Activated CD8-positive, alpha-beta T cell treated with anti-CD3 and anti-CD28 coated beads, Interleukin-2, amount 10 ng/mL, durations not matched to agents 7 days and 5 days (primary cell): Measurements from ENCODE around the gene CFAP61. TPM values are rescaled to one million over a fixed set of nuclear protein-coding genes. Genes with fewer than 3 reads are reported as not detected.
"Not testable (repeated sequence)": the region's sequence is repeated elsewhere in the genome, so short reads cannot be mapped to it uniquely, and the experiment has no call there.

Experiments used
- ATAC-seq: fragments of 150-1000 bp; cut with Tn5 transposase; one replicate; pipeline ENCODE4 v1.10.0; 2021; ENCODE audit warnings: moderate library complexity
- CTCF ChIA-PET: fragments of 350-600 bp; sonication (Branson Sonifier 250); formaldehyde crosslinking; loops from one replicate; lab custom pipeline; 2021; ENCODE audit warnings: antibody characterized with exemption; lab: Charles Lee
- POLR2A ChIA-PET: fragments of 350-600 bp; sonication (Branson Sonifier 250); formaldehyde crosslinking; loops from one replicate; lab custom pipeline; 2021; ENCODE audit warnings: antibody characterized with exemption; lab: Charles Lee
- DNase-seq: peaks from one replicate; pipeline ENCODE4 v3.0.0-alpha.2; 2020
- H3K27ac Mint-ChIP-seq: one replicate; pipeline ENCODE4 v1.8.0; 2021; ENCODE audit warnings: mild to moderate bottlenecking, mixed read lengths
- H3K27me3 Mint-ChIP-seq: one replicate; pipeline ENCODE4 v1.8.0; 2021; ENCODE audit warnings: low read depth, mixed read lengths
- H3K36me3 Mint-ChIP-seq: one replicate; pipeline ENCODE4 v1.8.0; 2021; ENCODE audit warnings: low read depth, mixed read lengths
- H3K4me1 Mint-ChIP-seq: one replicate; pipeline ENCODE4 v1.8.0; 2021; ENCODE audit warnings: low read depth, mixed read lengths
- H3K4me3 Mint-ChIP-seq: one replicate; pipeline ENCODE4 v1.8.0; 2021; ENCODE audit warnings: mild to moderate bottlenecking, mixed read lengths
- H3K9me3 Mint-ChIP-seq: one replicate; pipeline ENCODE4 v1.8.0; 2022; ENCODE audit warnings: mixed read lengths; ENCODE audit not compliant: insufficient read depth
- total RNA-seq, 2 experiments: library from RNA; stranded (reverse); gene quantifications; one replicate each; pipeline ENCODE4 v1.2.3, GENCODE V29; 2021

The CFAP61 gene, protein sequence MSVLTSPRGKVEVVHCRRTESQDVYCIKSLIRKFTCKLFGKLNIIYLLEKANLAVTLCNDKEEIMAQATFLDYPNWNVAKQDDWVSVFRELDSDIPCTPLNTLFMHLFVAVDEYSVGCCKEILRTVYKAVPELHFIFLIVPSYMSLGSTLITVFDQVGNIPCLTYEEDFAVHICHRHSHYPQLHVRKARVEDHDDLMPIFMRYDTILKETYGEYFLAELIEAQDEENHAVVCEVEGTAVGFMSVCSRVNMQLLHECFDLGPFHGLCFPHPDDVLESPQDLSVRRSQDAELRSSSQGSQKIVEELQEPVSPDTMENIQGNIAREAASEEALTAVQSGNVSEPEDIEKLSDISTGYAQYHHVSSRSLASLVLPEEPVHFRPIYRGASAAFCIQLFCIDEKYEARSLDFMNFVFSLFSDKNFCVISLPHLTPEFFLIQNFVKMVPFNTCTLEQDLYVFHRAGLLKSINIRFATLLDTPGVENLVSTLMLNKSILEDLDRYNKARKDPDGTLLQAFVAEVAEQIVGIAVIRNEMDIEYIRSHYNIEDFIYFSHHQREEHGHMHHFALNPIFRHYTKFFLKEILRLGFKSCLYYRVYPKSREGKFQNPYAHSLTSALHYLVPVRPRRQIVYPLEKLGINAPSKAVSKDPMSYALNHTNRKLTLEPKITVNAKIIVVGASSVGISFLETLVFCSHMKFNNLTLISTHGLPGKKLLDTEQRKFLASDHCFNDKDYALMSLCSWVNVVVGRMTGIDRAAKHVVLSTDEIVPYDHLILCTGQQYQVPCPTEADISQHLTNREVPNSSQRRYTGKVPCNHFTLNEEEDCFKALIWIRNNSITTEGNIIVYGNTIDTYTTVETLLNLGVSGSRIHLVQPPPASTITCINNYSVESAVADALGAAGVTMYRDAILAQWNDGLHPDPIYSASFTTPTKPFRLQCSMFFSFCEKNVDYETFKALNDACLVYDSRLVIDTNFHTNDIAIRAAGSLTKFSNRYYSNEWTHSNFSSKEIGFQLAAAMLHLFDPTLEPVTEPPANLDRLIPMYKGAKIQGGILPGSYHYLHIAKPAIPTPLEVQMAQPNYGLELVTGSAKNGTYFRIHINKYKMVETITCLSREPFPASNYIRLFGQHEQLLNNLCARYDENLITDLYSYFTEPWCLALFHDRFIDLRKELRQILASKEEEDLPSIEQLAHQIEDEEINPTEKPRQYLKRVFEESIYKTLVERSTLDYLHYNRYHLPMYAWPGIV
- total RNA-seq = not detected

DNA sequence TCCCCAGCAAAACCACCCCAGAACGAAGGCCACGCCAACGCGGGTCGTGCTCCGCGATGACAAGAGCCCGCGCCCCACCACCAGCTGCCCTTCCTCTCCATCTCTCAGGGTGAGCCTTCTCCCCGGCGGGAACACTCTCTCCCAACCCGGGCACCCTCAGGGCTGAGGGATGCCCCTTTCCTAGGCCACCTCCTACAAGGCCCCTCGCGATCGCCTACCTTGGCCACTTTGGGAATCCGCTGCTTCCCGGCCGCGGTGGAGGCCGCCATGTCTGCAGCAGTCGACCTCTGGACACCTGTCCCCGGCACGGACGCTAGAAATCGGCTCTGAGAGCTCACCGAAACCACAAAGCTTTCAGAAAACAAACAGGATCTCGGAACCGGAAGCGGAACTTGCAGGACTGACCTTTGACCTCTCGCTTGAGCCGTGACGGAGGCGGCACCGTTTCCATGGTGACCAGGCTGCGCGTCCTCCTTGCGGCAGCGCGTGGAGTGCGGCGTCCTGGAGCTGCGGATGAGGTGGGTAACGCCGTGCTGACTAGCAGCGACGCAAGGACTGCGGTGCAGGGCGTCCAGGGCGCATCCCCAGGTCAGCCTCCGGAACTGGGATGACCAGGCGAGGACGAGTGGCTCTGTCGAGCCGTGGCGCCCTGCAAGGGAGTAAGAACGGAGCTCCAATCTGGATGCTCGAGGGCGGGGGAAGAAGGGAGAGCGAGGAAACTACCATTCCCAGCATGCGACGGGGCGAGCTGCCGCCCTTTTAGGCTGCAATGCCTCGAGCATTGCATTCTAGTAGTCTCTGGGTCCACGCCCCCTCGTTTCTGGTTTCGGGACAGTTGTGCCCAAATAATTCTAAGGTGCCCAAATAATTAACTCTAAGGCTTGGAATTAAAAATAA, at the start of gene CFAP61, which contains the start of gene CRNKL1:
Gene CFAP61, plus strand, starts transcription at position 459 of the 897 bp plus-strand sequence. CDS start 4,122 bp downstream, outside the sequence.
Gene CRNKL1, minus strand, starts transcription at position 393 of the 897 bp plus-strand sequence. Its CDS starts 124 bp downstream, at position 269.
- DNase-seq = peak; percentile 98
- H3K36me3 Mint-ChIP-seq = peaks cover 31% of the 10 kb centered on the region
- ChIA-PET POLR2A (interaction anchor here (0.8 to 3.3 kb wide), 8 partner anchors 9 to 1764 kb away, joined by 3 to 19 read pairs (median 4); partner anchors contain the start of genes NAA20 and ZNF133), CTCF (interaction anchor here (0.9 to 2.4 kb wide), 11 partner anchors 9 to 541 kb away, joined by 3 to 15 read pairs (median 4); partner anchors contain the start of gene NAA20)
- H3K4me3 Mint-ChIP-seq = peak within 1 kb of the TSS; percentile 97
- H3K27ac Mint-ChIP-seq = peak within 1 kb of the TSS; percentile 97
- peaks cover 25% of the 10 kb centered on the region for H3K4me1 Mint-ChIP-seq
- peak; percentile 93 for ATAC-seq
- H3K9me3 Mint-ChIP-seq = no peaks in the 10 kb centered on the region
- no peaks in the 10 kb centered on the region for H3K27me3 Mint-ChIP-seq

DNA sequence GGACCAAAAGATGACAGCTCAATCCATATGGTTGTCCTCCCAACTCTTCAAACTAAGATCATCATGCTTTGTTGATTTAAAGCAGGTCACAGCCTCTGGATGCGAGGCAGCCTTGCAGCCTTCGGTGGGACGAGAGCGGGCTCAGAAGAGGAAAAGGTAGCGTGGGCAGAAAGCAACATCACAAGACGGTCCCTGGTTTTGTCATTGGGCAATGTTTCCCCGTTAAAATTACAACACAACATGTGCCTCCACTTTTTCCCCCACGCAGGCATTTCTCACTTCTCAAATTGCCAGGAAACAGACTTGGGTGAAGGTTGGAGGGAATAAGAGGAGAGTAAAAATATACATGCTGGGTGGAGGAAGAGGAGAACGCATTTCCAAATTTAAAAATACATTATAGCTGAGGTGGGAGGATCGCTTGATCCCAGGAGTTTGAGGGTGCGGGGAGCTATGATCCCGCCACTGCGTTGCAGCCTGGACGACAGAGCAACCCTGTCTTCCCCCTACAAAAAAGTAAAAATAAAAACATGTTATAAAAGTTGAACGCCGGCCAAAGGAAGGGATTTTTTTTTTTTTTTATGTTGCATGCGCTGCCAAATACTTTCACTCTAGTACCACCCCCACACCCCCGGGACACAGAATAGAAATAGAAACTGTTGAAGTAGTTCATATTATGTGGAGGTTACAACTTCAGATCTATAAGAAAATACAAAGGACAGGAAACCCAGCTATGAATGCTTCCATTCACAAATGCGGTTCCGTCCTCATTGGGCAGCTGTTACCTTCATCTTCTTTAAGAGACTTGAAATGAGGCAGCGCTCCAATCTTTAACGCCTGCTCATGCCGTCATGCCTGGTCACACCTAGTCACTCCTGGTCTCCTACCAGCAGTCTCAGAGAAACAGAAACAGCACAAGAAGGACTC, 49.0 kb upstream of the CFAP61 start:
- no peaks in the 10 kb centered on the region for H3K9me3 Mint-ChIP-seq
- no peak overlapping the region for H3K27ac Mint-ChIP-seq
- ChIA-PET POLR2A (interaction anchor here (0.6 kb wide), 1 partner anchor 14 kb away, joined by 5 read pairs; no protein-coding TSS in a partner anchor), CTCF (interaction anchor here (0.6 kb wide), 1 partner anchor 1123 kb away, joined by 3 read pairs; no protein-coding TSS in a partner anchor)
- no peaks in the 10 kb centered on the region for H3K36me3 Mint-ChIP-seq
- peaks cover 14% of the 10 kb centered on the region for H3K4me1 Mint-ChIP-seq
- H3K4me3 Mint-ChIP-seq = peak overlapping the region; percentile 69
- ATAC-seq = peak; percentile 68
- H3K27me3 Mint-ChIP-seq = peaks cover 51% of the 10 kb centered on the region
- DNase-seq = peak; percentile 37

DNA sequence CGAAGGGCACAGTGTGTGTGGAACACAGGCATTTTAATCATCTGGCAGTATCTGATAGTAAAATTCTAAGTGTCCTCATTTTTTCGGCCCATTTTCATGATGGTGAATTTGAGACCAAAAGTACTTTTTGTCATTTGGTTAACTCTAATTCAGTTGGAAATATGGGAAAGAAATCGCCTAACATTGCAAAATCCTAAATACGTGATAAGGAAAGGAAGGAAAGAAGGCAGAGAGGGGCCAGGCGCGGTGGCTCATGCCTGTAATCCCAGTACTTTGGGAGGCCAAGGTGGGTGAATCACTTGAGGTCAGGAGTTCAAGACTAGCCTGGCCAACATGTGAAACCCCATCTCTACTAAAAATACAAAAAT, 48.4 kb upstream of the CFAP61 start:
- H3K9me3 Mint-ChIP-seq, H3K27ac Mint-ChIP-seq: not testable (repeated sequence)

DNA sequence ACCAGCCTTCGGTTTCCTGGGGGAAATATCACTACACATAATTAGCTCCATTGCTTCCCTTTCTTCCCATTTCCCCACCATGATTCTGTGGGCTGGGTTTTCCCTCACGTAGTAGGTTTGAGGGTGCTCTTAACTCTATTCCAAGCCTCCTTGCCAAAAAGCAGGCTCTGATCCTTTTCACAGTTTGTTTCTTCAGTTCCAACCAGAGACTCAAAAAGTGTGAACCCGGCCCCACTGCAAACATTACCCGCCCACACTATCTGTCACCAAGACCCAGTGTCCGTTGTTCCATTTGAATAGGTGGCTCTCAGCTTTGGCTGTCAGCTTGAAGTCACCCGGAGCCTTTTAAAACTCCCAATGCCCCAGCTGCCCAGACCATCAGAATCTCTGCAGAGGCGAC, 47.0 kb upstream of the CFAP61 start:
- no peaks in the 10 kb centered on the region for H3K36me3 Mint-ChIP-seq
- H3K27ac Mint-ChIP-seq = no peak overlapping the region
- H3K4me1 Mint-ChIP-seq = peaks cover 14% of the 10 kb centered on the region
- ChIA-PET POLR2A (no interaction called here), CTCF (interaction anchor here (1.1 kb wide), 1 partner anchor 9 kb away, joined by 3 read pairs; no protein-coding TSS in a partner anchor)
- H3K27me3 Mint-ChIP-seq = peaks cover 47% of the 10 kb centered on the region
- no peaks in the 10 kb centered on the region for H3K9me3 Mint-ChIP-seq
- no peak overlapping the region for H3K4me3 Mint-ChIP-seq
- ATAC-seq (no peak), DNase-seq (no peak)

More for the DNA sequence above, 48.4 kb upstream of the CFAP61 start:
- Mint-ChIP-seq H3K4me3 (peak overlapping the region; percentile 69), H3K4me1 (peaks cover 14% of the 10 kb centered on the region), H3K27me3 (peaks cover 48% of the 10 kb centered on the region)
- DNase-seq, H3K36me3 Mint-ChIP-seq, ATAC-seq, POLR2A ChIA-PET: not testable (repeated sequence)
- CTCF ChIA-PET = interaction anchor here (1.1 kb wide), 1 partner anchor 10 kb away, joined by 3 read pairs; no protein-coding TSS in a partner anchor

DNA sequence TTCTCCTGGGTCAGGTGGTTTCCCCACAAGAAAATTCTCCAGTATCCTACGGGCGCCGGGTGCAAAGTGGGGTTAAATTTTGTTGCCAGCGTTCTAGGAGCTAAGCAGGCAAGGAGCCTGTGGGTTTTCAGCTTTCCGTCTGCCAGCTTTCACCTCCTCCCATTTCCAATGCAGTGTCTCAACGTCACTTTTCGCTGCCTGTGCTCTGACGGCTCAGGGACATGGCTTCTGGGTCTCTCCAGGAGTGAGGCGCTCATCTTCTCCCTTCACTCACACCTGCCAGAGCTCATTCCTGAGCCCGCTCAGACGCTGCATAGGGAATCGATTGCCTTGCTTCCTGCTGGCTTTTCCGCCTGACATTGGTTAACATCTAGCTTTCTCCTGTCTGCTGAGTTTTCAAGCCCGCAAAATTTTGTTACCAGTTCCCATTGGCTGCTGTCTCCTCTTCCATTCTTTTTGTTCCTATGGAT, 42.5 kb upstream of the CFAP61 start:
- no peaks in the 10 kb centered on the region for H3K9me3 Mint-ChIP-seq
- peaks cover 2% of the 10 kb centered on the region for H3K4me1 Mint-ChIP-seq
- peaks cover 17% of the 10 kb centered on the region for H3K27me3 Mint-ChIP-seq
- ChIA-PET POLR2A (no interaction called here), CTCF (no interaction called here)
- H3K4me3 Mint-ChIP-seq = no peak overlapping the region
- no peak for DNase-seq
- H3K36me3 Mint-ChIP-seq = no peaks in the 10 kb centered on the region
- H3K27ac Mint-ChIP-seq = no peak overlapping the region
- no peak for ATAC-seq

DNA sequence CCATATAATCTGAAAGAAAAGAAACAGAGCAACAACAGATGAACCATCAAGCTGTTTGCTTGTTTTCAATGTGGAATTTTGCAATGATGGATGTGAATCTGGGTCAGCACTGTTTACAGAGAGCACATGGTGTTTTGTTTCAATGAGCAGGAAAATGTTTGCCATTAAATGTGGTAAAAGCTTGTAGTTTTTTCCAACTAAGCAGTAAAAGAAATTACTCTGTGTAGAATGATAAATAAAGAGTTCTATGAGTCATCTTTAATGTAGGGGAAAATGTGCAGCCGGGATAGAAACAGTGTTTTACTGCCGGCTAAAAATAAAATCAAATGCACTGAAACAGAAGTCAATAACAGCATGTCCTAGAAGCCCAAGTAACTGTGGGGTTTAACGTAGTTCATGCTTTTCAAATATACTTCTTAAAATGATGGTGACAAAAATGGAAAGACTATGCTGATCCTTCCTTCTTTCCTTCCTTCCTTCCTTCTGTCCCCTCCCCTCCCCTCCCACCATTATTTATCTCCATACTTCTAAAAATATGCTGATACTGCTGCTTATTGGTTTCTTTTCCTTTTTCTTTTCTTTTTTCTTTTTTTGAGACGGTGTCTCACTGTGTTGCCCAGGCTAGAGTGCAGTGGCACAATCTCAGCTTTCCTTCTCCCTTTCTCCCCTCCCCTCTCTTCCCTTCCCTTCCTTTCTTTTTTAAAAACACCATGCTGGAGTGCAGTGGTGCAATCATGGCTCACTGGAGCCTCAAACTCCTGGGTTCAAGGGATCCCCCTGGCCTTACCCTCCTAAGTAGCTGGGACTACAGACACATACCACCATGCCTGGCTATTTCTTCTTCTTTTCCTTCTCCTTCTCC, 41.5 kb upstream of the CFAP61 start:
- Mint-ChIP-seq H3K9me3 (no peaks in the 10 kb centered on the region), H3K36me3 (no peaks in the 10 kb centered on the region), H3K4me3 (no peak overlapping the region), H3K27ac (no peak overlapping the region), H3K27me3 (peaks cover 17% of the 10 kb centered on the region), H3K4me1 (peaks cover 5% of the 10 kb centered on the region)
- ATAC-seq = no peak
- DNase-seq = no peak
- ChIA-PET POLR2A (no interaction called here), CTCF (no interaction called here)

DNA sequence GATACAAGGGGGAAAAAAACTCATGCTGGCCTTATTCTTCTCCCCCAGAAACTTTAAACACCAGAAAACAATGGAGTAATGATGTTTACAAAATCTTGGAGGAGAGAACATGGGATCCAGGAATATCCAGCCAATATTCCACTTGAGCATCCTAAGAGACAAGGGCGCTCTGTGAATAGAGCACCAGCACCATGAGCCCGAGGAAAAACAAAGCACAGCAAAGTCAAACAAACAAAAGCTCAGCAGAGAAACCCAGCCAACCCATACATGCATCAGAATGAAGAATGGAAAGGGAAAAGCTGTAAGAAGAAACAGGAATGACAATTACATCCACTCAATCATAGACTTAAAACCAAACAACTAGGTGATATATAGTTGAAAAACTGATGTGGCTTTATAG, 39.8 kb upstream of the CFAP61 start:
- H3K9me3 Mint-ChIP-seq = no peaks in the 10 kb centered on the region
- H3K27me3 Mint-ChIP-seq = peaks cover 13% of the 10 kb centered on the region
- peaks cover 12% of the 10 kb centered on the region for H3K4me1 Mint-ChIP-seq
- ATAC-seq (no peak), DNase-seq (no peak)
- H3K36me3 Mint-ChIP-seq = no peaks in the 10 kb centered on the region
- H3K4me3 Mint-ChIP-seq = no peak overlapping the region
- CTCF ChIA-PET = interaction anchor here (1.0 kb wide), 1 partner anchor 14 kb away, joined by 3 read pairs; no protein-coding TSS in a partner anchor
- no peak overlapping the region for H3K27ac Mint-ChIP-seq
- POLR2A ChIA-PET = no interaction called here

DNA sequence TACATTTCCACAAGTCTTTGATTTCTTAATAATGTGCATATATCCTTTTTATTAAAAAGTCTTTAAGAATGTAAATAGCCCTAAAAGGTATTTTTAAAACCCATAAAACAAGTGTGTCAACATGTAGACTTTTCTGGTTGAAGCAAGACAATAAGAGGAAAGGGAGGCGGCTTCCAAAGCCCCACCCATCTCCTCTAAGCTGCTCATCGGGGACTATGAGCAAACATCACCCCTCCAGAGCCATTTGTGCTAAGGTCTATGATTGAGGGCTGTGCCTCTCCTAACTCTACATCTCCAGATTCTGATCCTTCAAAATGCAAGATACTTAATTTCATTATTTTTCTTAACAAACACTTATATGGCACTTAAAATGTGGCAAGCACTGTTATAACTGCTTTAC, 37.7 kb upstream of the CFAP61 start:
- POLR2A ChIA-PET = no interaction called here
- ATAC-seq (no peak), DNase-seq (peak; percentile 28)
- peaks cover 3% of the 10 kb centered on the region for H3K27me3 Mint-ChIP-seq
- no peak overlapping the region for H3K27ac Mint-ChIP-seq
- peaks cover 14% of the 10 kb centered on the region for H3K36me3 Mint-ChIP-seq
- no peaks in the 10 kb centered on the region for H3K9me3 Mint-ChIP-seq
- CTCF ChIA-PET = interaction anchor here (0.9 to 1.8 kb wide), 2 partner anchors 10 to 579 kb away, joined by 3 to 6 read pairs; no protein-coding TSS in a partner anchor
- peaks cover 30% of the 10 kb centered on the region for H3K4me1 Mint-ChIP-seq
- H3K4me3 Mint-ChIP-seq = no peak overlapping the region
